Hepatic stellate cell (primary cell): ENCODE measurements around the gene RRBP1.

Source experiments
- DNase-seq: peaks from one replicate; pipeline ENCODE4 v3.0.0; 2011; ENCODE audit warnings: low spot score

Gene RRBP1

DNA sequence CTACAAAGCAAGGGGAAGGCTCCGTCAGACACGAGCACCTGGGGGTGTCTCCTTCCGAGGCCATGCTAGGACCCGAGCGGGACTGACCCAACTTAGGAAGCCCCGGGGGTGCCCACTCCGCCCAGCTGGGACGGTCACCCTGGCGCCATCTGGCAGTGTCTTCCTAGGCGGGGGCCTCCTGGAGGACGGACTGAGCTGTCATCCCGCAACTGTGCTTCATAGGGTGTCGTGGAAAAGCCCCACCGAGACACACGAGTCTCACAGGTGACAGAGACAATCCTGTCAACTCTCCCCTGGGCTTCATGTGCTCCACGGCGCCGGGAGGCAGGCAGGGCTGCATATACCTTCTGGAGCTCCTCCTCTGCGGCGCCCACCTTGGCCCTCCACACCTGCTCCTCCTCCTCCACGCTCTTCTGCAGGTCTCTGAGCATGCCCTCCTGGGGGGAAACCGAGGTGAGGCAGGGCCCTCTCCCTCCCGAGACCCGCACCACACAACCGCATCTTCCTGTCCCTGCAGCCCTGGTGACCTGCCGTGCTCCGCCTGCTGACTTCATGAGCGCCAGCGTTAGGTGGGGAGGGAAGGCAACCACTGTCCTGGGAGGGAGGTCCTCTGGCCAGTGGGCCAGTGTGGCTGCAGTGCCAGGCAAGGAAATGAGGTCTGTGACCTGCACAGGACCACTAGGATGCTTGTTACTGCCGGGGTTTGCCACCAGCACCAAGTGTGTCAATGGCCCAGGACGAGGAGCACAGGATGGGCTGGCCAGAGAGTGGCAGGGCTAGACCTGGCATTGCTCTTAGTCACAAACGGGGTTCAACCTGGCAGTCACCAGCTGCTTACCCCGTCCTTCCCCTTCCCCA lies 61.4 kb downstream of the RRBP1 start:
- DNase-seq = peak; percentile 6

DNA sequence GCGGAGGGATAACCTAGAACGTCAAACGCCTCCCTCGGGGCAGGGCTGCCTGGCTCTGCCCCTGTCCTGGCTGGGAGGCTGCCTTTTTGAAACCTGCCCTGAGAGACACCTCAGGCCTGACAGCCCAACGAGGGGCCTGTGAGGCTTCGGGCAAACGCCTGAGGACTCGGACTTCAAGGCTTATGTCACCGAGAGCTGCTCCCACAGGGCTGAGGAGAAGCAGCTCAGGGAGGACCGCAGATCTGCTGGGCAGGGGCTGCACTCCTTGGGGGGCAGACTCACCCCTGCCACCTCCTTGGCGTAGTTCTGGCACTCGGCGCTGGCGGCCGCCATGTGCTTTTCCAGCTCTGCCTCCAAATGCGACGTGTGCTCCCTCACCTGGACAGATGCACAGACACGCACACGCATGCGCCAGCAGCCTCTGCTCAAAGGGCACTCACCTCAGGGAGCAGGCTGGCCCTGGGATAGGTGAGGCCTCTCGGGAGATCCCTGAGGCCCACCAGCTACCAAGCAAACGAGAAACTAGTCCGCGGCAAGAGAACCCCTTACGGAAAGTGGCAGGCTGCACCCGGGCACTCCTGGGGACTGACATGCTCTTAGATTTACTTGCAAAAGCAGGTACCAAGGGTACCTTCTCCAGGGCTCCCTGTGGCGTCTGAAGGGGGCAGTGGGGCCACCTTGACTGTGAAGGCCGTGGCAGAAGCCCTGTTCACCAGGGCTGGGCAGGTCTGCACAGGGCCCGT lies 62.5 kb downstream of the RRBP1 start:
- DNase-seq = peak; percentile 5

DNA sequence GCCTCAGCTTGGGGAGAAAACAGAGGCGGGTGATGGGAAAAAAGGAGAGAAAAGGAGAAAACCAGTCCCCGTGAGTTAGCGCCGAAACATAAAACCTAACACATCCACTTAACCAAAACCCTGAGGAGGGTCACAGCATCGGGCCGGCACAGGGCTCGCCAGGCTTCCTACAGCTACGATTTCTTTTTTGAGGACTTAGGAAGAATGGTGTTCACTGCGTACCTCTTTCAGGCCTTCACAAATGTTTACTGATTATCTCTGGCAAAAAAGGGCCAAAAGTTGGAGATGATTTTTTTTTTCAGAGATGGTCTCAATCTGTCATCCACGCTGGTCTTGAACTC lies 63.4 kb downstream of the RRBP1 start:
- no peak for DNase-seq

DNA sequence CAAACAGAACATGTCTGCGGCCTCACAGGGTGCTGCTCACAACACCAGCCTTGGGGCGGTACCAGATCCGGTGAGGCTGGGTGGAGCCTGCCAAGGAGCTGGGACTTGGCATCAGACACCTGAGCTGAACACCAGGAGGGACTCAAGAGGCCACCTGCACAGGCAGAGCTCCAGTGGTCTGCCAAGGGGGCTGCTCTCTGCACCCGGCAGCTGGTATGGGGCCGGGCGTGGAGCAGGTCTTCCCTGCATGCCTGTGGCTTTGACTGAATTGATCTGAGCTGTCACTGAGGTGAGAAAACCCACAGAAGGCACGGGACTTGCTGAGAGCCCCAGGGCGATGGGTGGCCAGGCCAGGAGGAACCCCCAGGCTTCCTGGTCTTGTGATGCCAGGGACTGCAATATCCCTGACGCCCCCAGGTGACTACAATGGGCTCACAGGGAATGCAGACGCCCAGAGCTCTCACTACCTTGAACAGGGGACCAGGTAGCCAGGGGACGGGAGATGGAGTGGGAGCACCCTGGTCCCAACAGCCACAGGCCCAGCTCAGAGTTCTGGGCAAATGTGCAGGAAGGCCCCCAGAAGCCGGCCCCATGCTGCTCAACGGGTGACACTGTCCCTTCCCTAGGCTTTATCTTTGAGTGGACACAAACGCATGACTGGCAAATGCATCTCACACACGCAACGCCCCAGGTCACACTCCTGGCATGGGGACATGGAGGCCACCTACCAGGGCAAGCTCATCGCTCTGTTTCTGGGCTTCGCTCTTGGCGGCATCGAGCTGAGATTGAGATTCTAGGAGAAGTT lies 64.0 kb downstream of the RRBP1 start:
- DNase-seq = peak; percentile 6

DNA sequence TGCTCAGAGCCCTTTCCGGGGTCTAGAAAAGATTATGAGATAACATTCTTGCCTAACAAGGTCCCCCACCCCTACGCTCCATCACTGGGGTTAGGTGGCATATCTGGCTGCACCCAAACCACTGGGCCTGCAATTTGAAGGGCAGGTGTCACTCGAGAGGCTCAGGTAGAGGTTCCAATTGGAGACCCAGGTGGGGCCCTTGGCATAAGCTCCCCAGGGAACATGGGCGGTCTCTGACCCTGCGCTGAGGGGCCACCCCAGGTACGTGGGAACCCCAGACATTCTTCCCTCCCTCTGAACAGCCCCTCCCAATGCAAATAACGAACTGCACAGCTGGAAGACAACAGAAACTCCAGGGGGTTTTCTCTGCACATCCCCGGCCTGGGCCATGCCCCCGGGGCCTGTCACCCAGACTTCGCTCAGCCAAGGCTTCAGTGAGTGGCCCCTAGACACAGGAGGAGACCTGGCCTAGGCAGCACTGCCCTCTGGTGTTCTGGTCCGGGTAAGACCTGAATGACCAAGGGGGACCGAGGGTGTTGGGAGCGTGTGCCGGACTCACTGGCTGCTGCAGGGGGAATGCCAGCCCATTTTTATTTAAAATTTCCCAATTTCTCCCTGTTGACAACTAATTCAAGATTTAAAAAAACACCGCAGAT lies 64.7 kb downstream of the RRBP1 start:
- peak; percentile 69 for DNase-seq

DNA sequence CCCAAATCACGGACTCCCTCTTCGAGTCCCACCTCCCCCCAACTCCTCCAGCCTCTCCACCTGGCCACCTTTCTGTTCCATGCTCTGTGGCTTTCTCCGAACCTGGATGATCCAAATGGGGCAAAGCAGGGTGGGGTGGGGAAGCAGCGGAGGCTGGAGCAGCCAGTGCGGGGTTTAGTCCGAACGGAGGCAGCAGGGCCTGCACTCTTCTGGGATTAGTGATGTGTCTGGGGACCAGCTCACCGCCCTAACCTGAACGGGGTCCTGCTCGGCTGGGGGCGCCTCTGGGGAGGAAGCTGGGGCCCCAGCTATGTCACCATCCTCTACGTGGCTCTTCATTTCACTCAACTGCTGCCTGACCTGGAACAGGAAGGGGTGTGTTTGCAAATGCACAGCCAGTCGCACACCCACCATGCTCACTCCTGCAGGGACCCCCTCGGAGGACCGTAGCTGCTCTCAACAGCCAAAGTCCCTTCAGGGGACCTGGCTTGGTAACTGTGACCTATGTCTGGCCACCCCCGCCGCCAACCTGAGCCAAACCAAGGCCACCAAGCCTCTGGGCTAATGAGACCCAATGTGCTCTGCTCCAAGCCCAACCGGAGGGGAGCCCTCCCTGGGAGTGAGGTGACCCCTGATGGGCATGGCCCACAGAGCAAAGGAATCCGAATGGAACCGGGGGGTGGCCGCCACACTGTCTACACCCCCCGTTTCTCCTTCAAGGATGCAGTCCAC lies 65.4 kb downstream of the RRBP1 start:
- peak; percentile 2 for DNase-seq

DNA sequence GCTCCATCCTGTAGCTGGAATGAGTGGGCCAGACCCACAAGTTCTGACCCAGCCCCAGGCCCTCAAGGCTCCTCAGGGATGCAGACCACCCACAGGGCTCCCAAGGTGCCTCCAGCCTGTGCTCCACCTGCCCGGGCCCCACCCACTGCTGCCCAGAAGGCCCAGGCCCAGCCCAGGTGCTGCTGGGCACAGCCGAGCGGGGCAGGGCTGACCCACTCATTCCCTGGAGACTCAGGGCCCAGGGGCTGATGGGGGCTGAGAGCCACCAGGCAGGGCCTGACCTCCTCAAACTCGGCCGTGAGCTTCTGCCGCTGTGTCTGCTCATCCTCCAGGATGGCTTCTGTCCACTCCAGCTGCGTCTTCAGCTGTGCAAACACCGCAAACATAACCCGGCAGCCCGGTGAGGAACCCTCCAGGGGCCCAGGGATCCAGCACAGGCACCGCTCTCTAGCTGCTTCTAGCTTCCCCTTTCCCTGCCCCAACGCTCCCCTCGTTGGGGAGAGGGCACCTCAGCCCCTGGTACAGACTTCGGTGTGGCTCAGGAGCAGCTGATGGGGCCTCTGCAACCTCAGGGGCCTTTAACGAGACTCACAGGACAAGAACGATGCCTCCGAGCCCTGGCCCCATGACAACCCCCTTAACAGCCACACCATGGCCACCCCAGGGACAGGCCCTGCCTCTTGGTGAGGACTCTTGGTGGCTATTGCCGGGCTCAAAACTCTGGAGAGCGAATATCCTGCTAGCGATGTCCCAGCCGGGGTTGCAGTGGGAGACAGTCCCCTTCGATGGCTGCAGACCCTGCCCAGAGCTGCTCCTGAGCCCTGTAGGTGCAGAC lies 66.2 kb downstream of the RRBP1 start:
- DNase-seq = peak; percentile 4

DNA sequence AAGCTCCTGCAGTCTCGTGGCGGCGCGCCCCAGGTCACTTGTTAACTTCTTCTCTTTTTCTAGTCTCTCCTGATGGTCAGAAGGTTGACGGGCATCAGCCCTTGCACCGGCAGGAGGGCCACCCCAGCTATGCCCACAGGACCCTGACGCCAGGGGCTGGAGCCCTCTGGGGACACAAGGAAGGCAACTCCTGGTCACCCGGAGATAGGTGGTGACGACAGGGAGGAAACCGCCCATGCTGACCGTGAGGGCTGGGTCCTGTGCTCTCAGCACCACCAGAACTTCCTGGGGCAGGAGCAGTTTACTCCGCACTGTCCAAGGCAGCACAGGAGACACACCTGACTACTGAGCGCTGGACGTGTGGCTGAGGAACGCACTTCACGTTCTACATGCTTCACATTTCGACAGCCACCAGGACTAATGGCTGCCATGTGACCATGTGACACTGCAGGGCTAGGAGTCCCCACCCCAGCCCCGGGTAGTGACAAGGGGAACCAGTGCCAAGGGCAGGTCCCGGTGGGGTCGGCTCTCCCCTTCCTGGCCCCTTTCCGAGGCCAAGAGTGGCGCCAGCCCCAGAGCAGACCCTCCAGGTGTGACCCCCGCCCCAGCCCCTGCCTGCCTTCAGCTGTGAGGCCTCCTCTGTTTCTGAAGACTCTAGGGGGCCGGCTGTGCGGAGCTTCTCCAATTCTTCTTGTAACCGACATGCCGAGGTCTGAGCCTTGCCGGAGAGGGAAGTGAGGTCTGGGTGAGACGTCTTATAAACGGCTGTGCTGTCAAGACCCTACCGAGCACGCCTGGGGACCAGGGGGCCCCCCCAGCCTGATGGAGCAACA lies 67.0 kb downstream of the RRBP1 start:
- DNase-seq = peak; percentile 11

DNA sequence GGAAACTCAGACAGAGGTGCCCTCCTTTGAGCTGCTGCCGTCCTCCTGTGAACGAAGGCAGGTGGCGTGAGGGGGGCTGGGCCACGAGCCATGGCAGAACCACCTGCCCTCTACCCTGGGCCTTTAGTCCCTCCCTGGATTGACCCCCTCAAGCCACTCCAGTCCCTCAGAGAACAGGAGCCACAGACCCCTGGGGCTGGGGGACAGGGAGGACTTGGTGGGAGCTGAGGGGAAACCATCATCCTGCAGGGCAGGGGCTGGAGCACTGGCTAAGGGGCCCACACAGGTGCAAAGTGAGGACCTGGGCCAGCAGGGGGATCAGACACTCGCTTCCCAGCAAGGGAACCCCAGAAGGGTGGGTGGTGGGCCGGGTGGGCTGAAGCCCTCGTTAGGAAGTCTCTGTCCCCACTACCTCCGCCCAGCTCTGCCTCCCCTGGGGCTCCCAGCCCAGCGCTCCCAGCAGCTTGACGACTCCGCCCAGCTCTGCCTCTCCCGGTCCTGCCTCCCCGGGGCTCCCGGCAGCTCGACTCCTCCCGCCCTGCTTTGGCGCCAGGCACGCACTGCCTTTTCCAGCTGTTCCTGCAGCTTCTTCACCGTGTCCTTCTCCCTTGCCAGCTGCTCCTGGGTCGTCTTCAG lies 67.7 kb downstream of the RRBP1 start:
- DNase-seq = peak; percentile 72

DNA sequence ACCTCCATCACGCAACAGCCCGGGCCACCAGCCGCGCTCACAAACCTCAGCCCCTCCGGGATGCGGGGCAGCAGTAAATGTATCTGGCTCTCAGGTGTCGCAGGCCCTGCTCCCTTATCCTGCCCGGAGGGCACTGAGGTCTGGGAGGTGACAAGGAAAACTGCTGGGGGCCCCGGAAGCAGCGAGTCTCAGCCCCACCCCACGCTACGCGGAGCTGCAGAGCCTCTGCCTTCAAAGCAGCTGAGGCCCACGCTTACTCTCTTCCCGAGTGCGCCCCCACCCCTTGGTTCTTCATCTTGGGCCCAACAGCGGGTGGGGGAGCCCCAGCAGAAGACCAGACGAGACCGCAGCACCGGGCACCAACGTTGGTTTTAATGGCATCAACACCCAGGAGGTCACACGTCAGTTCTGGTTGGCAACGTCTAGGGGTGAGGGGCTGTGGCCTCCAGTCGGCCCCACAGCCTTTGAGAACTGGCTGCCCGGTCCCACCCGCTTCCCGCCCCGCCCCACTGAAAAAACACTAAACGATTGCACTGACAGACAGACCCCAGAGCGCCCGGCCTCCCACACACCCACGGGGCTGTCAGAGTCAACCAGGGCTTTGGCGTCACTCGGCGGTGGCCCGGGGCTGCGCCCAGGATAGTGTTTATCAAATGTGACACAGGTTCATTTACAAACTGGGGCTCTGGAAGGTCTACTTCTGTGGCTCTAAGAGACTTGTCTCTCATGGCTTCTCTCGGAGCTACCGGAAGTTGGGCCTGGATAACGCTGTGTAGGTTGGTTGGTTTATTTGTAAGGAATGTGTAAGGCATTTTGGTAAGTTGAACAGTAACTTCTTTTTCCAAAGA lies 68.5 kb downstream of the RRBP1 start:
- DNase-seq = peak; percentile 7

DNA sequence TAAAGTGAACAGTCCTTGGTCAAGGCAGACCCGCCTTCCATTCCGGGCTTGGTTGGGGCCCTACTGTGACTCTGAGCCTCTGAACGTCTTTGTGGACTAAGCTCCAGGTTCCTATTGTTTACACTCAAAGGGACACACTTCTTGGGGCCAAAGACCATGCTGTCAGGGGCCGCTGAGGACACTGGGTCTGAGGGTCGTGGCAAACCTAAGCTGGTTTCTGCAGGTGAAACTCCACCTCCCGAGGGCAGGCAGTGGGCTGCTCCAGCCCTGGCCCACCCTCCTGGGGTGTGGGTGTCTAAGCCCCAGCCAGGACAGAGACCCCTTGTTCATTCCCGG lies 69.1 kb downstream of the RRBP1 start:
- peak; percentile 7 for DNase-seq

DNA sequence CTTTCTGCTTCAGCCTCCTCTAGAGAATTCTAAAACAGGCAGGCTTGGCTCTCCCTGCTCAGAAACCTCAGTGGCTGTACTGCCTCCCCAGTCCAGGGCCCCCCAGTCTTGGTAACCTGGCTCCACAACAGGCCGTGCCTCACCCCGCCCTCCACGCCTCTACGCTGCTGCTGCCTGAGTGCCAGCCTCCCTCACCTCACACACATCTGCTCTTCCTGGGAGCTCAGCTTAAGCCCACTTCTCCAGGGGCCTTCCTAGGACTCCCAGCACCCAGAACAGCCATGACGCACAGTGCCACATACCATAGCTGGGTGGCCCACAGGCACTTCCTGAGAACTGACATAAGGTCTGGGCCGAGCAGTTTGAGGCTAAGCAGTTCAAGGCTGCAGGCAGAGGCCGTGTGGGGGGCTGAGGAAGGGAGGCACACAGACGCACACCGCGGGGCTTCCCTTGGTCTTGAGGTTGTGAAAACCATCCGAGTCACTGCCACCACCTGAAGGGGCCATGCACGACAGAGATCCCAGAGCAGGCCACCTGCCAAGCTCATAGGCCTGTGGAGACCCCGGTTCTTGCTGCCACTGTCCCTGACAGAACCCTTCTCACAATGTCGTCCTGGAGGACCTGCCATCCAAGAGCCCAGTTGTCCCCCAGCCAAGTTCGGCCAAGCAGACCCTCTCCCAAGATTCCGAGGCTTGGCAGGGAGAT lies 69.6 kb downstream of the RRBP1 start:
- DNase-seq = peak; percentile 83

DNA sequence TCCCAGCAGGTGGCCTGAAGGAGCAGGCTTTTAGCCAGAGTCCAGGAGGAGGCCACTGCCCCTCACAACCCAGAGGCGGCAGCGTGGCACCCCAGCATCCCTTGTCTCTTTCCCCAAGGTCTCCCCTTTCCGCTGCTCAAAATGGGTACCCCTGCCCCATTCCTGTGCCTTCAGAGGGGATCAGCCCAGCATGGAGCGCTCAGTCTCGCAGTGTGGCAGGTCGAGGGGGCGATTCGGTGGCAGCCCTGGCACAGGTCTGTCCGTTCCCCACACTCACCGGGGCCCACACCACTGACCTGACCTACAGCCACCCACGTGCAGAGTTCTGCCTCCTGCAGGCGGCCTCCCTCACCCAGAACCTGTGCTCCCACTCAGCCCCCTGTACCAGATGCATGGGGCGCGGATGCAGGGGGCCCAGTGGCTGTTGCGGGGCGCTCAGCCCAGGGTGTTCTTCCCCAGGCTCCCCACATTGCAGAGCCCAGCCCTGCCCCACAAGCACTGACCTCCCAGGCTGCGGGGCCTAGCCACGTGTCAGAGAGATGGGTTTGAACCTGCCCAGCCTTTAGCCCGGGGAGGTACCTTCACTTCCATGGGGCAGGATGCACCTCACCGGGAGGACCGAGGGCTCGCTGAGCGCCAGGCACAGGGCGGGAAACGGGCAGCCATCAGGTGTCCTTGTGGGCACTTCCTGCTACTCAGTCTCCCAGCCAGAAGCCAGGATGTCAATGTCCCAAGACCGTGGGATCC lies 70.3 kb downstream of the RRBP1 start:
- peak; percentile 33 for DNase-seq

DNA sequence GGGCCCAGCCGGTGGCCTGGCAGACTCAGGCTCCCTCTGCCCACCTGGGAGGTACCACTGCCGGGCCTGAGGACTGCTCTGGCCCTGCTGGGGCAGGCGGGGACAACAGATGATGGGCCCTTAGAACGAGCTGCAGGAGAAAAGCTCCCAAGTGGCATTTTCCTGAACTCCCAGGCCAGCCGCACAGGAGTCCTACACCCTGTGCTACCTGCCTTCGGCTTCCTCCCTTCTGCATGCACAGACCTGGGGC lies 70.8 kb downstream of the RRBP1 start:
- DNase-seq = no peak

DNA sequence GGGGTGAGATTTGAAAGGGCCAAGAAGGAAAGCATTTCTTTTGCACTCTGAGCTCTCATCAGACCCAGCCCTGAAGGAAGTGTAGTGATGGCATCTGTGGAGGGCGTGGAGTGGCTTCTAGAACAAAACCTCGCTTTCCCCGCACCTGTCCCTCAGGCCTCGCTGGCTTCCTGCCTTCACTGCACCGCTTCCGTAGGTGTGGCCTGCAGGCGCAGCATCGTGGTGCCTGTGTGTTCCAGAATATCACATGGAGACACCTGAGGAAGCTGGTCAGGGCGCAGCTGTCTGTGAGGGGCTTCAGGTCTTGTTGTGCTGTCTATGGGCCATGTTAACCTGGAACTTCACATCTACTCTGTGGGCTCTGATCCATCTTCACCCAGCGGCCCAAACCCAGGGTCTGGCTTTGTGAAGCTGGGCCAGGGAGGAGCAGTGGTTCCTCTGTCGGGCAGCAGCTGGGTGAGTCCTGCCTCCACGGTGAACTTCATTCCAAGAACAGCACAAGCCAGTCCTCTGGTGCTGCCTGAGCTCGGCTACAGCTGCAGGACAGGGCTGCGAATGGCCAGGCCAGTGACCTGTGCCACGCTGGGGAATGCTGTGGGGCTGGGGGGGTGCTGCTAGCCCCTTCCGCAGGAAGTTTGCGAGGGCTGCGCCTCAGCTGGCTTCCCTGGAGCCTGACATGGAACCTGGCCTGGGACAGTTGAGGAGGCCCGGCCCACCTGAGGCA lies 71.3 kb downstream of the RRBP1 start:
- DNase-seq = peak; percentile 9

DNA sequence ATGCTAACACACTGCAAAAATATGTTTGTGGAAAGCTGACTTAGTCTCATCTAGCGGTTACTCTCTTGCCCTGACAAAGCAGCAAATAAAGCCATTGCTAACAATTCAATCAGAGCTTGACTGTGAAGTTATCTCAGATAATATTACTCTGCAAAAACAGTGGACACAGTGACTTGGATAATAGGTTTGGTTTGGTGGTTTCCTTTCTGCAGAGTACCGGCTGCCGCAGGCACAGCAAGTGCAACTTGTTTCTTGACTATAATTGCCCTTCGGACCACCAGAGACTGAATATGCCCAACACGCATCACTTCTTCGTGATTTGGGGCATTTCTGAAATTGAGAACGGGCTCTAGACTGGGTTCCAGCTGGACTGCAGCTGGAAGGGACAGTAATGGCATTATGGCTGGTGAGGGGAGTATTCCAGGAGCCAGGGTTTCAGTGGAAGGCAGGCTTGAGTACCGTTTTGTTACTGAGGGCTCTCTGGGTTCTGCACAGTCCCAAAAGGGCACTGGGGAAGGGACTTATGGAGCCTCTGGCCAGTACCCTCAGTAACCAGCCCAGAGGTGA lies 72.1 kb downstream of the RRBP1 start:
- DNase-seq = no peak
